ENCODE results near the gene FIGNL2. TPM values are rescaled to one million over a fixed set of nuclear protein-coding genes. Genes with fewer than 3 reads are reported as not detected.
A peak's percentile ranks its signal among the peaks of the same experiment; 100 is the strongest.

The FIGNL2 gene
- total and polyA plus RNA-seq, 12 donors: 0.22 to 0.69 (median 0.39) TPM

DNA sequence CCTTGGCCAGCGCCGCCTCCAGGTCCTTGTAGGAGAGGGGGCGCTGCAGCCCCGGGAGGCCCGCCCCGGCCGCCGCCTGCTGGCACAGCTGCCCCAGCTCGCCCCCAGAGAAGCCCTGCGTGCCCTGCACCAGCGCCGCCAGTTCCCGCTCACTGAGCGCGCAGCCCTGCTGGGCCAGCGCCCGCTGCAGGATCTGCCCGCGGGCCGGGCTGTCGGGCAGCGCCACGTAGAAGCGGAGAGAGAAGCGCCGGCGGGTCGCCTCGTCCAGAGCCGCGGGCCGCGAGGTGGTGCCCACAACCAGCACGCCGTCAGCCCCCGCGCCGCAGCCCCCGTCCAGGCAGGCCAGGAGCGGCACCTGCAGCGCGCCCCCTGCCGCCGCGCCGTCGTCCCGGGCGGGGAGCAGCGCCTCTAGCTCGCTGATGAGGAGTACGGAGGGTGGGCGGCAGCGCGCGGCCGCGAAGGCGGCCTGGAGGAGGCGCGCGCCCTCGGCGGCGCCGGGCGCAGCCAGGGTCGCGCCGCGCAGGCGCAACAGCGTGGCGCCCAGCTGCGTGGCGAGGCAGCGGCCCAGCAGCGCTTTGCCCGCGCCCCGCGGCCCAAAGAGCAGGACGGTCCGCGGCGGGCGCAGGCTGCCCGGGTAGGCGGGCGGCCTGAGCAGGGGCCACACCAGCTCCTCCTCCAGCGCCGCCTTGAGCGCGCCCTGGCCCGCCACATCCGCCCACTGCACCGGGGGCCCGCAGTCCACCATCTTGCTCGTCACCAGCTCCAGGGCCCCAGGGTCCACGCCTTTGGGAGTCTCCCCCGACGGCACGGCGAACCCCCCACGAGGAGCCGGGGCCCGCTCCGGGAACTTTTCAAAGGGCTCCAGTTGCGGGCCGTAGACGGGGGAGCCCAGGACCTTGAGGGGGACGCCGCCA, 27.7 kb downstream of the FIGNL2 start:
- DNase-seq (peak; percentile 52 to 72), ATAC-seq (peak; percentile 33 to 86 (median 65))
- H3K36me3 ChIP-seq: no peaks in the 10 kb centered on the region
- intact Hi-C loops (cut with DNase I): loop anchor here in 6 of 10 donors (5.0 to 10.0 kb wide), 6 partner anchors 52 to 398 kb away; partner anchors contain the start of gene SLC4A8 (in 2 of the 6)
- H3K27me3 ChIP-seq: peaks cover 0 to 33% (median 16%) of the 10 kb centered on the region in 7 donors
- H3K27ac ChIP-seq: peak overlapping the region in 6 of 10 donors; percentile 33 to 86 (median 63)
- H3K4me1 ChIP-seq: peaks cover 0 to 19% (median 0%) of the 10 kb centered on the region in 9 donors
- 30 to 33% methylated on average over 88 to 113 of the region's 113 CpGs for whole genome bisulfite sequencing, 2 donors
- H3K4me3 ChIP-seq: peak overlapping the region; percentile 34 to 68 (median 56)
- TF ChIP-seq, protein P1, sequence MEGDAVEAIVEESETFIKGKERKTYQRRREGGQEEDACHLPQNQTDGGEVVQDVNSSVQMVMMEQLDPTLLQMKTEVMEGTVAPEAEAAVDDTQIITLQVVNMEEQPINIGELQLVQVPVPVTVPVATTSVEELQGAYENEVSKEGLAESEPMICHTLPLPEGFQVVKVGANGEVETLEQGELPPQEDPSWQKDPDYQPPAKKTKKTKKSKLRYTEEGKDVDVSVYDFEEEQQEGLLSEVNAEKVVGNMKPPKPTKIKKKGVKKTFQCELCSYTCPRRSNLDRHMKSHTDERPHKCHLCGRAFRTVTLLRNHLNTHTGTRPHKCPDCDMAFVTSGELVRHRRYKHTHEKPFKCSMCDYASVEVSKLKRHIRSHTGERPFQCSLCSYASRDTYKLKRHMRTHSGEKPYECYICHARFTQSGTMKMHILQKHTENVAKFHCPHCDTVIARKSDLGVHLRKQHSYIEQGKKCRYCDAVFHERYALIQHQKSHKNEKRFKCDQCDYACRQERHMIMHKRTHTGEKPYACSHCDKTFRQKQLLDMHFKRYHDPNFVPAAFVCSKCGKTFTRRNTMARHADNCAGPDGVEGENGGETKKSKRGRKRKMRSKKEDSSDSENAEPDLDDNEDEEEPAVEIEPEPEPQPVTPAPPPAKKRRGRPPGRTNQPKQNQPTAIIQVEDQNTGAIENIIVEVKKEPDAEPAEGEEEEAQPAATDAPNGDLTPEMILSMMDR (IDR thresholded peaks at IDR 0.05): peak in 6 of 9 donors; percentile 5 to 57 (median 32)
- no peaks in the 10 kb centered on the region for H3K9me3 ChIP-seq

DNA sequence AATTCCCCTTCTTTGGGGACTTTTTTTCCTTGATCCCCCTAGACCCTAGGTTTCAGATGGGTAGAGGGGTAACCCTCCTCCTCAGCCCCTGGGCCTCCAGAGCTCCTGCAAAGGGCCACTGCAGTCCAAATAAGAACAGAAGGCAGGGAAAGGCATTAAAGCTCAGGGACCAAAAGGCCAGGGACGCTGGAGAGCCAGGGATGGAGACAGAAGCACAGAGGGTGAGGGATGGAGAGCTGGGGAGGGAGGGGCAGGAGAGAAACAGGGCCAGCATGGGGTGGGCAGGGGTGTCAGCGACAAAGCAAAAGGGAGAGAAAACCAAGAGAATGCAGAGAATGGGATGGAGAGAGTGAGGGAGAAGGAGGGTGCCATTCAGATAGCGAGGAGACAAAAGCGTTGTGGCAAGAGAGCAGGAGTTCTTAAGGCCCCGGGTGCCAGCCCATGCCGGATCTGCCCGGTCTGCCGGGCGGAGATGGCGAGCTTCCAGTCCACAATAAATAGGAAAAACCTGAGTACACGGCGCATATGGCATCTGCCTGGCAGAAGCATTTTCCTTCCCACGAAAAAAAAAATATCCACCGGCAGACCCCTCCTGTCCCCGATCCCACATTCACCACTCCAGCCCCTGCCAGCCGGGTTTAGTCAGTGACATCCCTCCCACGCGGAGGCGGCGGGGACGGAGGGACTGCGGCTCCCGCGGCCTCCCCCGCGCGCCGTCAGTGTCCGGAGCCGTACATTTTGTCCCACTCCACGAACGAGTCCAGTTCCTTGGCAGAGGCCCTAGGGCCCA, 28.6 kb downstream of the FIGNL2 start:
- DNase-seq (no peak), ATAC-seq (peak in 6 of 8 donors; percentile 5 to 21 (median 8))
- peaks cover 0 to 23% (median 2%) of the 10 kb centered on the region in 9 donors for H3K4me1 ChIP-seq
- H3K27ac ChIP-seq: peak overlapping the region in 4 of 10 donors; percentile 53 to 86 (median 62)
- H3K4me3 ChIP-seq: peak overlapping the region in 9 of 10 donors; percentile 34 to 68 (median 57)
- 43 to 50% methylated on average over 32 of the region's 32 CpGs for WGBS, 2 donors
- no peaks in the 10 kb centered on the region for H3K36me3 ChIP-seq
- no peaks in the 10 kb centered on the region for H3K9me3 ChIP-seq
- intact Hi-C loops (cut with DNase I): loop anchor here in 9 of 10 donors (5.0 to 10.0 kb wide), 7 partner anchors 52 to 398 kb away; partner anchors contain the start of gene SLC4A8 (in 4 of the 9)
- peaks cover 0 to 41% (median 18%) of the 10 kb centered on the region in 7 donors for H3K27me3 ChIP-seq
- TF ChIP-seq, protein P1 (IDR thresholded peaks at IDR 0.05): no peak

DNA sequence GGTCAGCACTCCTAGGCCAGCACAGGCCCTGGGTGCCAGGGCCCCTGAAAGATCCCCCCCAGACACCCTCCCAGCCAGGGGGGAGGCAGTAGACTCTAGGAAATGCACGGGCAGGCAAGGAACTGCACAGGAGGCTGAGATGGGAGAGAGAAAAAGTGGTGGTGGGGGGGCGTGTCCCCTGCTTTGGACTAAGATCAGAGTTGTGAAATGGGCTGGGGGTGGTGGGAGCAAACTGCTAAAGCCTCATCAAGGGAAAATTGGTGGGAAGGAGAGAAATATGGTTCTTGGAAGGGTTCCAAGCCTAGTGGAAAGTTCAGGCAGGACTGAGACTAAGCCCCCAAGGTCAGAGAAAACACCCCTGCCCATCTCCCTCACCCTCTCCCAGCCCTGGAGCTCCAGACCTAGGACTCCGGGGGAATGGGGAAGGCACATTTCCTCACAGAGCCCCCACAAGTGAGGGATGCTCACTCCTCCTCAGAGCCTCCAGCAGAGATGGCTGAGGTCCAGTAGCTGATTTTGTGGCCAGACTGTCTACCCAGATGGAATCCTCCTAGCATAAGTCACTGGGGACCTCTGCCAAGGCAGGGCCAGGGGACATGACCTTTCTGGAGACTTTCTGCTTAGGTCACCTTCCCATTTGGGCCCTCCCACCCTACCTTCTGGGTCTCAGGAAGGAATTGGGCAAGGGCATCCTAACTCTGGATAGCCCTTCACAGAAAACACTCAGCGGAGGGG, 29.8 kb downstream of the FIGNL2 start:
- peaks cover 0 to 30% (median 3%) of the 10 kb centered on the region in 9 donors for H3K4me1 ChIP-seq
- no peak for ATAC-seq
- H3K27me3 ChIP-seq: peaks cover 0 to 50% (median 23%) of the 10 kb centered on the region in 7 donors
- H3K27ac ChIP-seq: no peak overlapping the region
- no peaks in the 10 kb centered on the region for H3K9me3 ChIP-seq
- no peak overlapping the region for H3K4me3 ChIP-seq
- TF ChIP-seq, protein P1 (IDR thresholded peaks at IDR 0.05): no peak
- DNase-seq: no peak
- WGBS, 2 donors: 70 to 77% methylated on average over 4 of the region's 4 CpGs
- intact Hi-C loops (cut with DNase I): loop anchor here in 5 of 10 donors (5.0 to 10.0 kb wide), 3 partner anchors 56 to 396 kb away; partner anchors contain the start of gene SLC4A8 (in 2 of the 5)
- no peaks in the 10 kb centered on the region for H3K36me3 ChIP-seq

All from heart right ventricle (tissue), 16 donors.